HTERT RPE-1 (cell line): ENCODE data around the gene NUDT8.
"Not testable (repeated sequence)": the region's sequence is repeated elsewhere in the genome, so short reads cannot be mapped to it uniquely, and the experiment has no call there.

Experiments used
- in situ Hi-C: fragments of 300-500 bp; cut with MboI; formaldehyde crosslinking; loops from 4 replicates; pipeline ENCODE4 v1.14.3; 2020; ENCODE audit warnings: low sequenced_read_pairs

Gene NUDT8

DNA sequence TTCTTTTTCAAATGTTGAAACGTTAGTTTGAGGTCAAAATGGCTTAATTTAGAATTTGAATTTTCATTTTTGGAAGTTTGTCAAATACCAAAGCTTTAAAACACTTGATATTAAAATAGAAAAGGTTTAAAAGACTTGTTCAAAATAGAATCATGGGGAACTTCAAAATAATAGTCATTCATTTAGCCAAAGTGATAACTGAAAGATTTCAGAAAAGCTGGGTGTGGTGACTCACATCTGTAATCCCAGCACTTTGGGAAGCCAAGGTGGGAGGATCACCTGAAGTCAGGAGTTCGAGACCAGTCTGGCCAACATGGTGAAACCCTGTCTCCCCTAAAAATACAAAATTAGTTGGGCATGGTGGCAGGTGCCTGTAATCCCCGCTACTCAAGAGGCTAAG lies 35.3 kb downstream of the NUDT8 start:
- in situ Hi-C loops: no loop called here

DNA sequence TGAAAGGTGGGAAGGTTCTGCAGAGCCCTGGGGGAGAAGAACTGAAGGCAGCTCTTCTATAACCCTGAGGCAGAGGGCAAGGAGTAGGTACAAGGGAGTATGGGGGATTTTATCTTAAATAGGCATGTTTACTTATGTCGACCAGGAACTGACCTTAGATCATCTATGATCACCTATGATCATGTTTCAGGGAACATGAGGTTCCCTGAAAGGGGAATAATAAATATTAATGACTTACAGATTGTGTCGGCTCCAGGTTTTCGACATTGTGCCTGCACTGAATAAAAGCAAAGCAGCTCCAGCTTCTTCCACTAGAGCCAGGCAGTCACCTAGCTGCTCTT lies 36.2 kb downstream of the NUDT8 start:
- in situ Hi-C loops: no loop called here

DNA sequence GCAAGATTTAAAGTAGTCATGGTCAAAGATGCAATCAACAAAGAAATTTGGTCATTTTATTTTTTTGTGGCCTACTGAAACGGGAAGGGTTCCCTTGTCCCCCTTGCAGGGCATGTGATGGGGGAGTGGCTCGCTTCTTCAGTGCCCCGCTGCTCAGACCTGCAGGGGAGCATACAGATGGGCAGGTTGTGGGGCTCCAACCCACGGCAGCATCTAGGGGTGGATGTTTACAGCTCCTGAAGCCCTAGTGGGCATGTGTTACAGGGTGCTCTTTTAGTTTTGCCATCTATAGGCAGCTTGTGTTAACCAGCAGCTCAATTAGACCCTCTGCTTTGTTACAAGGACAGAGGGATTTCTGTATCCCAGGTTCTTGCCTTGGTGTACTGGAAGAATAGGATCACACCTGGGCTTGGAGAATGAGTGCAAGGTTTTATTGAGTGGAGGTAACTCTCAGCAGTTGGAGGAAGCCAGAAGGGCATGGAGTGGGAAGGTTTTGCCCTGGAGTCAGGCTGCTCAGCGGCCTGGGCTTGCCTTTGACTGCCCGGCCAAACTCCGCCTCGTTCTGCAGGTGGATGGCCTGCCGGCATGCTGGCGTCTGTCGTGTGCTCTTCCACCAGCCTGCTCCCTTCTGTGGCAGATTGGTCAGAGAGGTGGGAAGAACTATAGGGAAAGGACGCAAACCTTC lies 36.7 kb downstream of the NUDT8 start:
- in situ Hi-C loops: no loop called here

- in situ Hi-C loops: not testable (repeated sequence)
Measured at GRCh38 chr11:67588899-67589415, 40.8 kb downstream of the NUDT8 start.

GRCh38 chr11:67588136-67588503 lies 41.6 kb downstream of the NUDT8 start:
- in situ Hi-C loops: no loop called here

GRCh38 chr11:67586568-67587250 lies 43.0 kb downstream of the NUDT8 start:
- in situ Hi-C loops: no loop called here

DNA sequence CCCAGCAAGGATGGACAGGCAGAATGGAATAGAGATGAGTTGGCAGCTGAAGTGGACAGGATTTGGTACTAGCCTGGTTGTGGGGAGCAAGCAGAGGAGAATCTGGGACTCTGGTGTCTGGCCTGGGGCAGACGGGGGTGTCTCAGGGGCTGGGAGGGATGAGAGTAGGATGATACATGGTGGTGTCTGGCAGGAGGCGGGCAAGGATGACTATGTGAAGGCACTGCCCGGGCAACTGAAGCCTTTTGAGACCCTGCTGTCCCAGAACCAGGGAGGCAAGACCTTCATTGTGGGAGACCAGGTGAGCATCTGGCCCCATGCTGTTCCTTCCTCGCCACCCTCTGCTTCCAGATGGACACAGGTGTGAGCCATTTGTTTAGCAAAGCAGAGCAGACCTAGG lies 43.8 kb downstream of the NUDT8 start:
- in situ Hi-C loops: no loop called here

- in situ Hi-C loops: no loop called here
Measured at GRCh38 chr11:67584881-67585873, 44.6 kb downstream of the NUDT8 start.

DNA sequence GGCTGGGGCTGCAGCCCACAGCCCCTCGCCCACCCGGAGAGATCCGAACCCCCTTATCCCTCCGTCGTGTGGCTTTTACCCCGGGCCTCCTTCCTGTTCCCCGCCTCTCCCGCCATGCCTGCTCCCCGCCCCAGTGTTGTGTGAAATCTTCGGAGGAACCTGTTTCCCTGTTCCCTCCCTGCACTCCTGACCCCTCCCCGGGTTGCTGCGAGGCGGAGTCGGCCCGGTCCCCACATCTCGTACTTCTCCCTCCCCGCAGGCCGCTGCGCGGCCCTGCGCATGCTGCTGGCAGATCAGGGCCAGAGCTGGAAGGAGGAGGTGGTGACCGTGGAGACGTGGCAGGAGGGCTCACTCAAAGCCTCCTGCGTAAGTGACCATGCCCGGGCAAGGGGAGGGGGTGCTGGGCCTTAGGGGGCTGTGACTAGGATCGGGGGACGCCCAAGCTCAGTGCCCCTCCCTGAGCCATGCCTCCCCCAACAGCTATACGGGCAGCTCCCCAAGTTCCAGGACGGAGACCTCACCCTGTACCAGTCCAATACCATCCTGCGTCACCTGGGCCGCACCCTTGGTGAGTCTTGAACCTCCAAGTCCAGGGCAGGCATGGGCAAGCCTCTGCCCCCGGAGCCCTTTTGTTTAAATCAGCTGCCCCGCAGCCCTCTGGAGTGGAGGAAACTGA lies 45.4 kb downstream of the NUDT8 start:
- in situ Hi-C loops: no loop called here

DNA sequence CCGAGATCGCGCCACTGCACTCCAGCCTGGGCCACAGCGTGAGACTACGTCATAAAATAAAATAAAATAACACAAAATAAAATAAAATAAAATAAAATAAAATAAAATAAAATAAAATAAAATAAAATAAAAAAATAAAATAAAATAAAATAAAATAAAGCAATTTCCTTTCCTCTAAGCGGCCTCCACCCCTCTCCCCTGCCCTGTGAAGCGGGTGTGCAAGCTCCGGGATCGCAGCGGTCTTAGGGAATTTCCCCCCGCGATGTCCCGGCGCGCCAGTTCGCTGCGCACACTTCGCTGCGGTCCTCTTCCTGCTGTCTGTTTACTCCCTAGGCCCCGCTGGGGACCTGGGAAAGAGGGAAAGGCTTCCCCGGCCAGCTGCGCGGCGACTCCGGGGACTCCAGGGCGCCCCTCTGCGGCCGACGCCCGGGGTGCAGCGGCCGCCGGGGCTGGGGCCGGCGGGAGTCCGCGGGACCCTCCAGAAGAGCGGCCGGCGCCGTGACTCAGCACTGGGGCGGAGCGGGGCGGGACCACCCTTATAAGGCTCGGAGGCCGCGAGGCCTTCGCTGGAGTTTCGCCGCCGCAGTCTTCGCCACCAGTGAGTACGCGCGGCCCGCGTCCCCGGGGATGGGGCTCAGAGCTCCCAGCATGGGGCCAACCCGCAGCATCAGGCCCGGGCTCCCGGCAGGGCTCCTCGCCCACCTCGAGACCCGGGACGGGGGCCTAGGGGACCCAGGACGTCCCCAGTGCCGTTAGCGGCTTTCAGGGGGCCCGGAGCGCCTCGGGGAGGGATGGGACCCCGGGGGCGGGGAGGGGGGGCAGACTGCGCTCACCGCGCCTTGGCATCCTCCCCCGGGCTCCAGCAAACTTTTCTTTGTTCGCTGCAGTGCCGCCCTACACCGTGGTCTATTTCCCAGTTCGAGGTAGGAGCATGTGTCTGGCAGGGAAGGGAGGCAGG lies 46.2 kb downstream of the NUDT8 start, which contains the start of gene GSTP1:
Gene GSTP1, plus strand, starts transcription at position 566 of the 958 bp plus-strand sequence. Its CDS starts 32 bp downstream, at position 598.
- in situ Hi-C loops: no loop called here

DNA sequence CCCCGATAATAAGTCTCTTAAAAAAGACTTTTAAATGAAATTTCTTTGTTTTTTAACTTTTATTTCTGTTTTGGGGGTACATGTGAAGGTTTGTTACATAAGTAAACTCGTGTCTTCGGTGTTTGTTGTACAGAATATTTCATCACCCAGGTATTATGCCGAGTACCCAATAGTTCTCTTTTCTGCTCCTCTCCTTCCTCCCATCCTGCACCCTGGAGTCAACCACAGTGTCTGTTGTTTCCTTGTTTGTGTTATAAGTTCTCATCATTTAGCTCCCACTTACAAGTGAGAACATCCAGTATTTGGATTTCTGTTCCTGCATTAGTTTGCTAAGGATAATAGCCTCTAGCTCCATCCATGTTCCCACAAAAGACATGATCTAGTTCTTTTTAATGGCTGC lies 47.7 kb downstream of the NUDT8 start:
- in situ Hi-C loops: no loop called here

DNA sequence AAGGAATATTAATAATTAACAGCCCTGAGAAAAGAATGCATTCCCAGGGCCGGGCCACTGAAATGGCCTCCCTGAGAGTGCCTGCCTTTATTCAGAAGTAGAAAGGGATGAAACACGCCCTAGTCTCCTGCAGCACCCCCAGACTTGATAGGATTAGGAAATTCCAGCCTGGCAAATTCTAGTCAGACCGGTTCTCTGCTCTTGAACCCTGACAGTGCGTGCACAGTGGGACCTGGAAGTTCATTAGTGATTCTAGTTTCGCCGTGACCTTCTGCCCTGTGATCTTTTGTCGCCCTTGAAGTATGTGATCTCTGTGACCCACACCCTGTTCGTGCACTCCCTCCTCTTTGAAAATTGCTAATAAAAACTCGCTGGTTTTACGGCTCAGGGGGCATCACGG lies 48.3 kb downstream of the NUDT8 start:
- in situ Hi-C loops: no loop called here

DNA sequence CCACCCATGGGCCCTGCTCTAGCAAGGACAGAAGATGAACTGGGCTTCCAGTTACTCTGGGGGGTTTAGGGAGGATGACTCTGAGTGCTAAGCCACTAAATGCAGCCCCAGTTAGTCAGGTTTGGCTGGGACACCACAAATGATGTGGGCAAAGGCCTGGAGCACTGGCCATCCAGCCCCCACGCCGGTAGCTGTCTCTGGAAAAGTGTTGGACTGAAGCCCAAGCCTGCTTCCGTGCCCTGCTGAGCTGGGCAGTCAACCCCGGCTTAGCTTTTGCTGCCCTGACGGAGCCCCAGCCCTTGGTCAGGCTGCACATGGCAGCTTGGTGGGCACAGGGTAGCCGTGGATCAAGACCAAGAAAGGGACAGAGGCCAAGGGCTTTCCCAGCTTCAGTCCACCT lies 51.8 kb downstream of the NUDT8 start:
- in situ Hi-C loops: no loop called here
